ENCODE results near the gene ZNF829. TPM values are rescaled to one million over a fixed set of nuclear protein-coding genes. Genes with fewer than 3 reads are reported as not detected.
A peak's percentile ranks its signal among the peaks of the same experiment; 100 is the strongest.

The ZNF829 gene
- total RNA-seq, 3 donors from 2014 or later = 3.2 to 8.9 (median 4.3) TPM

DNA sequence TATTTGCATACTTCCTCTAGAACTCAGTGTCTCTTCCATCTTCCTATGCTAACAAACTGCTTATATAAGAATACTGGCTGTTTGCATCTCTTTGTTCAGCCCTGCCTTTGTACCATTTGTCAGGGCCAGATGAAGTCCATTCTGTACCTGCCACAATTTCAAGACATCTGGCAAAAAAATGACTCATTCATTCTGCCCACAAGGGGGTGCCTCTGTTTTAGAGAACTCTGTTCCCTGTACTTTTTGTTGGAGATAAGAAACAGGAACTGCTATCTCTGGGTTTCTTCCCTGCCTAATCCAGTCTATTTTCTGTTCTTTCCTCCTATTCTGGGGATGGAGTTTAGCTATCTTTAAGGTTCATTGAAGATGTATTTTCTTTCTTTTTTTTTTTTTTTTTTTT is 23.1 kb upstream of the ZNF829 start:
- intact Hi-C loops (cut with DNase I; ENCODE audit: low total_unique reads) = no loop called here
- Histone ChIP-seq H3K27ac (no peak overlapping the region), H3K36me3 (peaks cover 33% of the 10 kb centered on the region), H3K27me3 (no peaks in the 10 kb centered on the region), H3K4me3 (no peak overlapping the region), H3K9me3 (peaks cover 52 to 78% of the 10 kb centered on the region in 2 donors), H3K4me1 (no peaks in the 10 kb centered on the region)
- DNase-seq (ENCODE audit: low spot score in 2 of 2) = no peak
- TF ChIP-seq, protein P1, sequence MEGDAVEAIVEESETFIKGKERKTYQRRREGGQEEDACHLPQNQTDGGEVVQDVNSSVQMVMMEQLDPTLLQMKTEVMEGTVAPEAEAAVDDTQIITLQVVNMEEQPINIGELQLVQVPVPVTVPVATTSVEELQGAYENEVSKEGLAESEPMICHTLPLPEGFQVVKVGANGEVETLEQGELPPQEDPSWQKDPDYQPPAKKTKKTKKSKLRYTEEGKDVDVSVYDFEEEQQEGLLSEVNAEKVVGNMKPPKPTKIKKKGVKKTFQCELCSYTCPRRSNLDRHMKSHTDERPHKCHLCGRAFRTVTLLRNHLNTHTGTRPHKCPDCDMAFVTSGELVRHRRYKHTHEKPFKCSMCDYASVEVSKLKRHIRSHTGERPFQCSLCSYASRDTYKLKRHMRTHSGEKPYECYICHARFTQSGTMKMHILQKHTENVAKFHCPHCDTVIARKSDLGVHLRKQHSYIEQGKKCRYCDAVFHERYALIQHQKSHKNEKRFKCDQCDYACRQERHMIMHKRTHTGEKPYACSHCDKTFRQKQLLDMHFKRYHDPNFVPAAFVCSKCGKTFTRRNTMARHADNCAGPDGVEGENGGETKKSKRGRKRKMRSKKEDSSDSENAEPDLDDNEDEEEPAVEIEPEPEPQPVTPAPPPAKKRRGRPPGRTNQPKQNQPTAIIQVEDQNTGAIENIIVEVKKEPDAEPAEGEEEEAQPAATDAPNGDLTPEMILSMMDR (IDR thresholded peaks at IDR 0.05) = no peak
- TF ChIP-seq POLR2AphosphoS5 (IDR thresholded peaks at IDR 0.05) (no peak), POLR2A (IDR thresholded peaks at IDR 0.05) (no peak)

DNA sequence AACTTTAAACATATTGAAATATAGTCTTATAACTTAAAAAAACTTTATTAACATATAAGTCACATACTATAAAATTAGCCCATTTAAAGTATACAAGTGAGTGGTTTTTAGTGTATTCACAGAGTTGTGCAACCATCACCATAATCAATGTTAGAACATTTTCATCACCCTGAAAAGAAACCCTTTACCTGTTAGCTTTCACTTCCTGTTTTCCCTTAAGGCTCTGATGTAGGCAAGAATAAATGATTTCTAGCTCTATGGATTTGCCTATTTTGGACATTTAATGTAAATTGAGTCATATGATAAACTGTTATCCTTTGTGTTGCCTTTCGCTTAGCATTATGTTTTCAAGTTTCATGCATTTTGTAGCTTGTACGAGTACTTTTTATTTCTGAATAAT is 15.6 kb upstream of the ZNF829 start:
- DNase-seq (ENCODE audit: low spot score in 2 of 2) = no peak
- Histone ChIP-seq H3K4me1 (no peaks in the 10 kb centered on the region), H3K9me3 (peaks cover 52 to 81% of the 10 kb centered on the region in 2 donors), H3K27me3 (no peaks in the 10 kb centered on the region), H3K27ac (no peak overlapping the region), H3K4me3 (no peak overlapping the region), H3K36me3 (peaks cover 2% of the 10 kb centered on the region)
- TF ChIP-seq, protein P1 (IDR thresholded peaks at IDR 0.05) = no peak
- TF ChIP-seq POLR2A (IDR thresholded peaks at IDR 0.05) (no peak), POLR2AphosphoS5 (IDR thresholded peaks at IDR 0.05) (no peak)
- intact Hi-C loops (cut with DNase I; ENCODE audit: low total_unique reads) = no loop called here

DNA sequence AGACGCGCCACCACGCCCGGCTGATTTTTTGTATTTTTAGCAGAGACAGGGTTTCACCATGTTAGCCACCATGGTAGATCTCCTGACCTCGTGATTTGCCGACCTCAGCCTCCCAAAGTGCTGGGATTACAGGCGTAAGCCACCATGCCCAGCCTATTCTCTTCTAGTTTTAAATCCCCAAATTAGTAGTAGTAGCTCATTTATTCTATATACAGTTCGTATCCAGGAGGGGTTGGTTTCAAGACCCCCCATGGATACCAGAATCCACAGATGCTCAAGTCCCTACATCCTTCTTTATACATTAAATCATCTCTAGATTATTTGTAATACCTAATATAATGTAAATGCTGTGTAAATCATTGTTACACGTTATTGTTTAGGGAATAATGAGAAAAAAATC is 2.0 kb upstream of the ZNF829 start:
- Histone ChIP-seq H3K4me3 (no peak overlapping the region), H3K27me3 (no peaks in the 10 kb centered on the region), H3K4me1 (peaks cover 0 to 5% of the 10 kb centered on the region in 2 donors), H3K27ac (no peak overlapping the region), H3K9me3 (peaks cover 17 to 22% of the 10 kb centered on the region in 2 donors), H3K36me3 (peaks cover 9% of the 10 kb centered on the region)
- TF ChIP-seq, protein P1 (IDR thresholded peaks at IDR 0.05) = no peak
- TF ChIP-seq POLR2A (IDR thresholded peaks at IDR 0.05) (no peak), POLR2AphosphoS5 (IDR thresholded peaks at IDR 0.05) (no peak)
- intact Hi-C loops (cut with DNase I; ENCODE audit: low total_unique reads) = no loop called here
- DNase-seq (ENCODE audit: low spot score in 2 of 2) = no peak

DNA sequence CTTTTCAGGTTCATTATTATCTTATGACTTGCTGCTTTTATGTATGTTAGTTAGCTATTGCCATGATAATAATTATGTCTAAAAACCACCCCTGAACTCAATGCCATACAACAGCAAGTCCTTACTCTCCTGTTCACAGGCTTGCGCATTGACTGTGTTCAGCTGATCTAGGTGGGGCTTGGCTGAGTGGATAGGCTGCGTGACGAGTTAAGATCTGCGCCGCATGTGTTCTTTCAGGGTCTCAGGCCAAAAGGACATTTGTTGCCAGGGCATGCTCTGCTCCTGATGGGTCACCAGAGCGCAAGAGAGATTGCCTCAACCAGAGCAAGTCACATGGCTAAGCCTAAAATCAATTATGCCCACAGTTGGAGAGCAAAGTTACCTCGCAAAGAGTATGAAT is 900 bp upstream of the ZNF829 start:
- Histone ChIP-seq H3K9me3 (peaks cover 15 to 20% of the 10 kb centered on the region in 2 donors), H3K27me3 (no peaks in the 10 kb centered on the region), H3K27ac (peak overlapping the region in 1 of 2 donors; percentile 97), H3K4me3 (peak overlapping the region; percentile 65 to 77 (median 73)), H3K4me1 (peaks cover 0 to 5% of the 10 kb centered on the region in 2 donors), H3K36me3 (peaks cover 9% of the 10 kb centered on the region)
- DNase-seq (ENCODE audit: low spot score in 2 of 2) = no peak
- intact Hi-C loops (cut with DNase I; ENCODE audit: low total_unique reads) = no loop called here
- TF ChIP-seq POLR2A (IDR thresholded peaks at IDR 0.05) (no peak), POLR2AphosphoS5 (IDR thresholded peaks at IDR 0.05) (no peak)
- TF ChIP-seq, protein P1 (IDR thresholded peaks at IDR 0.05) = no peak

DNA sequence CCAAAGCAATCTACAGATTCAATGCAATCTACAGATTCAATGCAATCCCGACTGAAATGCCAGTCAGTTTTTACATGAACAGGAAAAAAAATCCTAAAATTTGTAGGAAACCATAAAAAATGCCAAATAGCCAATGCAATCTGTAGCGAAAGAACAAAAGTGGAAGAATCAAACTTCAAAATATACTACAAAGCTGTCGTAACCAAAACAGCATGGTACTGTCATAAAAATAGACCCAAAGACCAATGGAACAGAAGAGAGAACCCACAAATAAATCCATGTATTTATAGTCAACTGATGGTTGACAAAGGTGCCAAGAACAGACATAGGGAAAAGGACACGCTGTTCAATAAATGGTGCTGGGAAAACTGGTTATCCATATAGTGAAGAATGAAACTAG is 17.7 kb downstream of the ZNF829 start:
- H3K27me3 ChIP-seq = no peaks in the 10 kb centered on the region
- no peak overlapping the region for H3K4me3 ChIP-seq
- intact Hi-C loops (cut with DNase I; ENCODE audit: low total_unique reads) = no loop called here
- H3K27ac ChIP-seq = no peak overlapping the region
- TF ChIP-seq POLR2AphosphoS5 (IDR thresholded peaks at IDR 0.05) (no peak), POLR2A (IDR thresholded peaks at IDR 0.05) (no peak)
- TF ChIP-seq, protein P1 (IDR thresholded peaks at IDR 0.05) = no peak
- peaks cover 94 to 100% of the 10 kb centered on the region in 2 donors for H3K9me3 ChIP-seq
- no peak for DNase-seq (ENCODE audit: low spot score in 2 of 2)
- H3K36me3 ChIP-seq = peaks cover 24% of the 10 kb centered on the region
- no peaks in the 10 kb centered on the region for H3K4me1 ChIP-seq
